Glomerular visceral epithelial cell (primary cell): ENCODE results near the gene PEAK3.

Experiments
- DNase-seq: peaks from one replicate; pipeline ENCODE4 v3.0.0-alpha.2; 2016; ENCODE audit errors: extremely low spot score

Gene PEAK3

GRCh38 chr19:2270423-2271233 is 11.3 kb downstream of the PEAK3 start:
- peak; percentile 84 for DNase-seq

GRCh38 chr19:2270157-2270422 is 11.9 kb downstream of the PEAK3 start:
- no peak for DNase-seq

- DNase-seq, result peak; percentile 98
These were observed 12.5 kb downstream of the PEAK3 start for GRCh38 chr19:2269244-2270156.

GRCh38 chr19:2268861-2269243 is 13.1 kb downstream of the PEAK3 start:
- DNase-seq, result no peak

GRCh38 chr19:2268480-2268830 is 13.5 kb downstream of the PEAK3 start:
- DNase-seq, result no peak

- DNase-seq, result peak; percentile 82
These were observed 15.6 kb downstream of the PEAK3 start for GRCh38 chr19:2266183-2266993.

- DNase-seq, result no peak
These were observed 20.4 kb downstream of the PEAK3 start for GRCh38 chr19:2261438-2262172.

- no peak for DNase-seq
These were observed 21.6 kb downstream of the PEAK3 start for GRCh38 chr19:2260341-2260805.

GRCh38 chr19:2259336-2259735 is 22.6 kb downstream of the PEAK3 start:
- DNase-seq, result no peak

- DNase-seq, result no peak
These were observed 25.8 kb downstream of the PEAK3 start, which contains the start of gene JSRP1 for GRCh38 chr19:2255982-2256685. Gene JSRP1 (minus strand): TSS chr19:2256417. CDS start chr19:2255314, 1,103 bp downstream.

- no peak for DNase-seq
These were observed 26.7 kb downstream of the PEAK3 start for GRCh38 chr19:2255112-2255845.

- no peak for DNase-seq
These were observed 27.7 kb downstream of the PEAK3 start for GRCh38 chr19:2254064-2254872.

GRCh38 chr19:2253106-2254063 is 28.6 kb downstream of the PEAK3 start:
- DNase-seq, result no peak

- DNase-seq, result no peak
These were observed 29.2 kb downstream of the PEAK3 start for GRCh38 chr19:2252797-2253105.

- no peak for DNase-seq
These were observed 29.7 kb downstream of the PEAK3 start for GRCh38 chr19:2252055-2252796.

- no peak for DNase-seq
These were observed 30.6 kb downstream of the PEAK3 start for GRCh38 chr19:2251106-2252054.
